Prostate gland (tissue), 2 donors: Measurements from ENCODE around the gene TMEM263.

Experiments
- POLR2A ChIP-seq: fragments of 450-650 bp; IDR thresholded peaks from one replicate; pipeline ENCODE4 v1.6.1; 2016; ENCODE audit warnings: antibody characterized with exemption, mild to moderate bottlenecking
- POLR2AphosphoS5 ChIP-seq: sonication (generic); formaldehyde crosslinking; IDR thresholded peaks from one replicate; pipeline ENCODE4 v1.6.1; 2017; ENCODE audit warnings: antibody characterized with exemption
- TF ChIP-seq, protein P1 (sequence below), 4 experiments: fragments of 200-600 bp in 2 of 4; fragments of 450-650 bp in 2 of 4; sonication (generic) in 2 of 4; IDR thresholded peaks; 1 replicate in 3 of 4; 2 replicates in 1 of 4; pipeline ENCODE4 v1.5.1; 2016 to 2019; ENCODE audit warnings: antibody characterized with exemption in 4 of 4, mild to moderate bottlenecking in 2 of 4, moderate library complexity in 2 of 4

DNA sequence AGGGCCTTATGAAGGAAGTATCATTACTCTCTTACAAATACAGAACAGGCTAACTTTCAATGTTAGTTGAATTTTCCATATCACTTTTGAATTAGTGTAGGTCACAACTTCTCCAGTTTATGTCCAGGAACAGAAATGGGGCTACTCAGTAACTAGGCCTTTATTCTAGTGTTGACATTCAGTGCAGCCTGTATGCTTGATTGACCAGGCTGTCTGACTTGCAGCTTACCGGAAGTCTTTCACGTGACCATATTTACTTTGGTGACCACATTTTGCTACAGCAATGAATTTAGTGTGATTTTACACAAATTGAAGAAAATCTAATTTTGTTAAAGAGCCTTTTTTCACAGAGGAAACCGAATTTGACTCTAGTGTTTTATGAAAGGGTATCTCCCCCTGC is 18.8 kb downstream of the TMEM263 start:
- TF ChIP-seq, protein P1, sequence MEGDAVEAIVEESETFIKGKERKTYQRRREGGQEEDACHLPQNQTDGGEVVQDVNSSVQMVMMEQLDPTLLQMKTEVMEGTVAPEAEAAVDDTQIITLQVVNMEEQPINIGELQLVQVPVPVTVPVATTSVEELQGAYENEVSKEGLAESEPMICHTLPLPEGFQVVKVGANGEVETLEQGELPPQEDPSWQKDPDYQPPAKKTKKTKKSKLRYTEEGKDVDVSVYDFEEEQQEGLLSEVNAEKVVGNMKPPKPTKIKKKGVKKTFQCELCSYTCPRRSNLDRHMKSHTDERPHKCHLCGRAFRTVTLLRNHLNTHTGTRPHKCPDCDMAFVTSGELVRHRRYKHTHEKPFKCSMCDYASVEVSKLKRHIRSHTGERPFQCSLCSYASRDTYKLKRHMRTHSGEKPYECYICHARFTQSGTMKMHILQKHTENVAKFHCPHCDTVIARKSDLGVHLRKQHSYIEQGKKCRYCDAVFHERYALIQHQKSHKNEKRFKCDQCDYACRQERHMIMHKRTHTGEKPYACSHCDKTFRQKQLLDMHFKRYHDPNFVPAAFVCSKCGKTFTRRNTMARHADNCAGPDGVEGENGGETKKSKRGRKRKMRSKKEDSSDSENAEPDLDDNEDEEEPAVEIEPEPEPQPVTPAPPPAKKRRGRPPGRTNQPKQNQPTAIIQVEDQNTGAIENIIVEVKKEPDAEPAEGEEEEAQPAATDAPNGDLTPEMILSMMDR (IDR thresholded peaks at IDR 0.05), result no peak
- TF ChIP-seq POLR2A (no peak), POLR2AphosphoS5 (no peak)
